HFFc6 (cell line): Measurements from ENCODE around the gene NANOS2. TPM values are rescaled to one million over a fixed set of nuclear protein-coding genes. Genes with fewer than 3 reads are reported as not detected.

Source experiments
- DNase-seq: peaks from one replicate; pipeline ENCODE4 v3.0.0-alpha.2; 2018
- H3K27ac Mint-ChIP-seq: 2 replicates; pipeline ENCODE4 v1.8.0; 2020; ENCODE audit warnings: mild to moderate bottlenecking, mixed read lengths
- H3K27me3 Mint-ChIP-seq: 2 replicates; pipeline ENCODE4 v1.8.0; 2021; ENCODE audit warnings: mild to moderate bottlenecking, moderate library complexity, mixed read lengths; ENCODE audit not compliant: insufficient read depth
- H3K36me3 Mint-ChIP-seq: 2 replicates; pipeline ENCODE4 v1.8.0; 2021; ENCODE audit warnings: low read depth, mixed read lengths
- H3K4me1 Mint-ChIP-seq: 2 replicates; pipeline ENCODE4 v1.8.0; 2020; ENCODE audit warnings: low read depth, mixed read lengths
- H3K4me3 Mint-ChIP-seq: 2 replicates; pipeline ENCODE4 v1.8.0; 2020; ENCODE audit warnings: mild to moderate bottlenecking, moderate library complexity, mixed read lengths
- H3K9me3 Mint-ChIP-seq: 2 replicates; pipeline ENCODE4 v1.8.0; 2020; ENCODE audit warnings: mild to moderate bottlenecking, mixed read lengths
- CTCF ChIP-seq: fragments of 200-600 bp; sonication (generic); IDR thresholded peaks from 2 replicates; pipeline ENCODE4 v1.5.0; 2021; ENCODE audit warnings: antibody characterized with exemption, mild to moderate bottlenecking
- total RNA-seq, 6 experiments: library from RNA; stranded (reverse); fragmentation: NEBNext Ultra II Directional; extraction: Animal tissue kit (Norgen Biotek cat#: 25700); gene quantifications; 2 replicates in 1 of 6; 3 replicates in 5 of 6; pipeline ENCODE4 v1.2.3, GENCODE V29; 2021

Gene NANOS2
- total RNA-seq, 6 experiments from 2014 or later: not detected

GRCh38 chr19:45876411-45877197 lies 38.0 kb downstream of the NANOS2 start:
- no peak for TF ChIP-seq CTCF
- Mint-ChIP-seq H3K4me1 (no peaks in the 10 kb centered on the region), H3K4me3 (no peak overlapping the region), H3K27me3 (peaks cover 27% of the 10 kb centered on the region), H3K36me3 (no peaks in the 10 kb centered on the region), H3K9me3 (no peaks in the 10 kb centered on the region), H3K27ac (no peak overlapping the region)
- DNase-seq: no peak

DNA sequence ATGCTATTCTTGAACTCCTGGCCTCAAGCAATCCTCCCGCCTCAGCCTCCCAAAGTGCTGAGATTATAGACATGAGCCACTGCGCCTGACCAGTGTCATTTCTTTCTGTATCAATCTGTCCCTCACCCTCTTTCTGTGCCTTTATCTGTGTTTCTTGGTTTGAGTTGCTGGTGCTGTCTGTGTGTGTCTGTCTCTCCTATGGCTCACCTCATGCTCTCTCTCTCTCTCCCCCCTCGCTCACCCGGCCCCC lies 38.5 kb downstream of the NANOS2 start:
- H3K36me3 Mint-ChIP-seq: no peaks in the 10 kb centered on the region
- no peak for DNase-seq
- peaks cover 29% of the 10 kb centered on the region for H3K27me3 Mint-ChIP-seq
- H3K4me3 Mint-ChIP-seq: no peak overlapping the region
- H3K9me3 Mint-ChIP-seq: no peaks in the 10 kb centered on the region
- H3K4me1 Mint-ChIP-seq: no peaks in the 10 kb centered on the region
- no peak for TF ChIP-seq CTCF
- H3K27ac Mint-ChIP-seq: no peak overlapping the region

- Mint-ChIP-seq H3K36me3 (no peaks in the 10 kb centered on the region), H3K4me1 (no peaks in the 10 kb centered on the region), H3K4me3 (no peak overlapping the region), H3K27me3 (peaks cover 27% of the 10 kb centered on the region), H3K9me3 (no peaks in the 10 kb centered on the region), H3K27ac (no peak overlapping the region)
- no peak for DNase-seq
- no peak for TF ChIP-seq CTCF
Measured at GRCh38 chr19:45874620-45874966, 40.0 kb downstream of the NANOS2 start.

DNA sequence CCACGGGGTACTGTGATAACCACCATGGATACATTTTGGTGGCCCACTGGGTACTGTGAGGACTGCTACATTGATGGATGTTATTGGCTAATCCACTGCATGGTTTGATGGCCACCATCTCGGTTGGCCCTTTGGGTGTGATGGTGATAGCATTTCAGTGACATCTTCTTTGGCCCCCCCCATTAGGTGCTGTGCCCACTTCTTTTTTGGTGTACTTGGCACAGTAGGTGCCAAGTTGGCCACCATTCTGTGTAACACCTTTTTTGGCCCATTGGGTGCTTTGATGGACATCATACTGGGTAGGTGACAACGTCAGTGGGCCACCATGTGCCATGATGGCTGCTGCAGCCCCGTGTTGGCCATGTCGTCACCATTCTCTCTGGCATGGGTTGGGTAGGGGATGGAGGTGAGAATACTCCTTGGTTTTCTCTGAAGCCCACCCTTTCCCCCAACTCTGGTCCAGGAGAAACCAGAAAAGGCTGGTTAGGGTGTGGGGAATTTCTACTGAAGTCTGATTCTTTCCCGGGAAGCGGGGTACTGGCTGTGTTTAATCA lies 41.3 kb downstream of the NANOS2 start:
- no peak overlapping the region for H3K4me3 Mint-ChIP-seq
- no peaks in the 10 kb centered on the region for H3K9me3 Mint-ChIP-seq
- no peak for TF ChIP-seq CTCF
- DNase-seq: no peak
- no peak overlapping the region for H3K27ac Mint-ChIP-seq
- H3K36me3 Mint-ChIP-seq: no peaks in the 10 kb centered on the region
- H3K27me3 Mint-ChIP-seq: peaks cover 27% of the 10 kb centered on the region
- H3K4me1 Mint-ChIP-seq: no peaks in the 10 kb centered on the region

DNA sequence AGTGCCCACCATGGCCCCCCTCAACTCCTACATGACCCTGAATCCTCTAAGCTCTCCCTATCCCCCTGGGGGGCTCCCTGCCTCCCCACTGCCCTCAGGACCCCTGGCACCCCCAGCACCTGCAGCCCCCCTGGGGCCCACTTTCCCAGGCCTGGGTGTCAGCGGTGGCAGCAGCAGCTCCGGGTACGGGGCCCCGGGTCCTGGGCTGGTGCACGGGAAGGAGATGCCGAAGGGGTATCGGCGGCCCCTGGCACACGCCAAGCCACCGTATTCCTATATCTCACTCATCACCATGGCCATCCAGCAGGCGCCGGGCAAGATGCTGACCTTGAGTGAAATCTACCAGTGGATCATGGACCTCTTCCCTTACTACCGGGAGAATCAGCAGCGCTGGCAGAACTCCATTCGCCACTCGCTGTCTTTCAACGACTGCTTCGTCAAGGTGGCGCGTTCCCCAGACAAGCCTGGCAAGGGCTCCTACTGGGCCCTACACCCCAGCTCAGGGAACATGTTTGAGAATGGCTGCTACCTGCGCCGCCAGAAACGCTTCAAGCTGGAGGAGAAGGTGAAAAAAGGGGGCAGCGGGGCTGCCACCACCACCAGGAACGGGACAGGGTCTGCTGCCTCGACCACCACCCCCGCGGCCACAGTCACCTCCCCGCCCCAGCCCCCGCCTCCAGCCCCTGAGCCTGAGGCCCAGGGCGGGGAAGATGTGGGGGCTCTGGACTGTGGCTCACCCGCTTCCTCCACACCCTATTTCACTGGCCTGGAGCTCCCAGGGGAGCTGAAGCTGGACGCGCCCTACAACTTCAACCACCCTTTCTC lies 42.3 kb downstream of the NANOS2 start:
- Mint-ChIP-seq H3K9me3 (no peaks in the 10 kb centered on the region), H3K27ac (no peak overlapping the region), H3K27me3 (peaks cover 26% of the 10 kb centered on the region), H3K4me1 (no peaks in the 10 kb centered on the region), H3K4me3 (no peak overlapping the region), H3K36me3 (no peaks in the 10 kb centered on the region)
- TF ChIP-seq CTCF: no peak
- no peak for DNase-seq
